CD4-positive, alpha-beta T cell treated with Interleukin-10 for 1 hour (primary cell): ENCODE data around the gene AREG.

ENCODE experiments used
- DNase-seq: peaks from one replicate; pipeline ENCODE4 v3.0.0-alpha.2; 2020

The AREG gene

GRCh38 chr4:74466242-74466641 lies 21.3 kb downstream of the AREG start:
- no peak for DNase-seq

- DNase-seq = no peak
Observed at GRCh38 chr4:74471264-74471663, 26.3 kb downstream of the AREG start.

- no peak for DNase-seq
Observed at GRCh38 chr4:74473155-74473811, 28.3 kb downstream of the AREG start.

GRCh38 chr4:74474345-74475090 lies 29.6 kb downstream of the AREG start:
- DNase-seq = no peak

GRCh38 chr4:74475091-74475800 lies 30.3 kb downstream of the AREG start:
- no peak for DNase-seq

- no peak for DNase-seq
Observed at GRCh38 chr4:74475946-74476345, 31.0 kb downstream of the AREG start.

GRCh38 chr4:74479009-74479408 lies 34.1 kb downstream of the AREG start:
- no peak for DNase-seq

GRCh38 chr4:74480267-74480666 lies 35.3 kb downstream of the AREG start:
- DNase-seq = no peak

GRCh38 chr4:74481891-74482609 lies 37.1 kb downstream of the AREG start:
- no peak for DNase-seq

GRCh38 chr4:74483226-74483911 lies 38.4 kb downstream of the AREG start:
- DNase-seq = no peak

- DNase-seq = no peak
Observed at GRCh38 chr4:74486905-74487304, 42.0 kb downstream of the AREG start.

- DNase-seq = no peak
Observed at GRCh38 chr4:74487771-74488170, 42.8 kb downstream of the AREG start.

GRCh38 chr4:74490736-74491135 lies 45.8 kb downstream of the AREG start:
- DNase-seq = no peak

- DNase-seq = no peak
Observed at GRCh38 chr4:74499986-74500781, 55.2 kb downstream of the AREG start.

GRCh38 chr4:74501579-74501978 lies 56.6 kb downstream of the AREG start:
- no peak for DNase-seq

- DNase-seq = no peak
Observed at GRCh38 chr4:74503580-74503979, 58.6 kb downstream of the AREG start.

GRCh38 chr4:74504212-74504611 lies 59.3 kb downstream of the AREG start:
- DNase-seq = no peak
